ENCODE data around the gene SYK. TPM values are rescaled to one million over a fixed set of nuclear protein-coding genes. Genes with fewer than 3 reads are reported as not detected.
"Not testable (repeated sequence)": the region's sequence is repeated elsewhere in the genome, so short reads cannot be mapped to it uniquely, and the experiment has no call there.

Gene SYK
- total RNA-seq, 1 donor from 2014 or later: 4.2 TPM

- ATAC-seq; intact Hi-C loops (cut with DNase I); DNase-seq (ENCODE audit: missing footprints): not testable (repeated sequence)
These were observed 8.6 kb upstream of the SYK start for GRCh38 chr9:90793024-90793423.

GRCh38 chr9:90793729-90794128 lies 7.9 kb upstream of the SYK start:
- ATAC-seq: no peak
- intact Hi-C loops (cut with DNase I): no loop called here
- DNase-seq (ENCODE audit: missing footprints): no peak

- intact Hi-C loops (cut with DNase I): no loop called here
- ATAC-seq (no peak), DNase-seq (ENCODE audit: missing footprints) (no peak)
These were observed 6.5 kb upstream of the SYK start for GRCh38 chr9:90795084-90795483.

- DNase-seq (ENCODE audit: missing footprints): no peak
- peak; percentile 50 for ATAC-seq
- intact Hi-C loops (cut with DNase I): no loop called here
These were observed 5.7 kb upstream of the SYK start for GRCh38 chr9:90795871-90796317.

- intact Hi-C loops (cut with DNase I): no loop called here
- ATAC-seq: no peak
- DNase-seq (ENCODE audit: missing footprints): no peak
These were observed 2.3 kb upstream of the SYK start for GRCh38 chr9:90799271-90799852.

GRCh38 chr9:90801973-90802322 lies 329 bp downstream of the SYK start:
- intact Hi-C loops (cut with DNase I): no loop called here
- no peak for DNase-seq (ENCODE audit: missing footprints)
- ATAC-seq: peak; percentile 48

- no peak for ATAC-seq
- DNase-seq (ENCODE audit: missing footprints): no peak
- intact Hi-C loops (cut with DNase I): no loop called here
These were observed 867 bp downstream of the SYK start for GRCh38 chr9:90802386-90802985.

- DNase-seq (ENCODE audit: missing footprints) (no peak), ATAC-seq (no peak)
- intact Hi-C loops (cut with DNase I): no loop called here
These were observed 2.4 kb downstream of the SYK start for GRCh38 chr9:90803860-90804593.

- ATAC-seq (no peak), DNase-seq (ENCODE audit: missing footprints) (no peak)
- intact Hi-C loops (cut with DNase I): no loop called here
These were observed 3.7 kb downstream of the SYK start for GRCh38 chr9:90805006-90805996.

- ATAC-seq (no peak), DNase-seq (ENCODE audit: missing footprints) (no peak)
- intact Hi-C loops (cut with DNase I): no loop called here
These were observed 5.4 kb downstream of the SYK start for GRCh38 chr9:90807006-90807405.

GRCh38 chr9:90808398-90808797 lies 6.8 kb downstream of the SYK start:
- DNase-seq (ENCODE audit: missing footprints) (no peak), ATAC-seq (no peak)
- intact Hi-C loops (cut with DNase I): no loop called here

- DNase-seq (ENCODE audit: missing footprints): no peak
- intact Hi-C loops (cut with DNase I): no loop called here
- peak; percentile 59 for ATAC-seq
These were observed 7.5 kb downstream of the SYK start for GRCh38 chr9:90808890-90809685.

- DNase-seq (ENCODE audit: missing footprints) (no peak), ATAC-seq (no peak)
- intact Hi-C loops (cut with DNase I): no loop called here
These were observed 9.1 kb downstream of the SYK start for GRCh38 chr9:90810691-90811090.

GRCh38 chr9:90813046-90813445 lies 11.4 kb downstream of the SYK start:
- intact Hi-C loops (cut with DNase I): no loop called here
- ATAC-seq (no peak), DNase-seq (ENCODE audit: missing footprints) (no peak)

GRCh38 chr9:90813523-90813922 lies 11.9 kb downstream of the SYK start:
- DNase-seq (ENCODE audit: missing footprints) (no peak), ATAC-seq (no peak)
- intact Hi-C loops (cut with DNase I): no loop called here

- no peak for DNase-seq (ENCODE audit: missing footprints)
- ATAC-seq: no peak
- intact Hi-C loops (cut with DNase I): no loop called here
These were observed 12.7 kb downstream of the SYK start for GRCh38 chr9:90814355-90814754.

- DNase-seq (ENCODE audit: missing footprints) (peak; percentile 68), ATAC-seq (peak; percentile 56)
- intact Hi-C loops (cut with DNase I): no loop called here
These were observed 13.7 kb downstream of the SYK start for GRCh38 chr9:90815183-90815943.

- intact Hi-C loops (cut with DNase I): no loop called here
- DNase-seq (ENCODE audit: missing footprints): no peak
These were observed 14.3 kb downstream of the SYK start for GRCh38 chr9:90815944-90816357.

More at GRCh38 chr9:90815944-90816357, 14.3 kb downstream of the SYK start:
- no peak for ATAC-seq

Data from Right ventricle myocardium inferior (tissue), 1 donor.